Activated T-helper 17 cell treated with anti-CD3 and anti-CD28 coated beads, Interleukin-2, amount 50 U/mL, for 72 hours (primary cell): ENCODE results near the gene RAD54L2. TPM values are rescaled to one million over a fixed set of nuclear protein-coding genes. Genes with fewer than 3 reads are reported as not detected.

Experiments used
- ATAC-seq: fragments of 150-1000 bp; cut with Tn5 transposase; replicated peaks from 2 replicates; pipeline ENCODE4 v1.10.0; 2021; ENCODE audit warnings: mild to moderate bottlenecking, moderate library complexity
- H3K27ac Mint-ChIP-seq: one replicate; pipeline ENCODE4 v1.8.0; 2022; ENCODE audit warnings: mixed read lengths
- H3K27me3 Mint-ChIP-seq: one replicate; pipeline ENCODE4 v1.8.0; 2022; ENCODE audit warnings: mixed read lengths
- H3K36me3 Mint-ChIP-seq: one replicate; pipeline ENCODE4 v1.8.0; 2022; ENCODE audit warnings: low read depth, mild to moderate bottlenecking, mixed read lengths
- H3K4me1 Mint-ChIP-seq: one replicate; pipeline ENCODE4 v1.8.0; 2022; ENCODE audit warnings: mixed read lengths
- H3K4me3 Mint-ChIP-seq: one replicate; pipeline ENCODE4 v1.8.0; 2022; ENCODE audit warnings: mild to moderate bottlenecking, mixed read lengths
- H3K9me3 Mint-ChIP-seq: one replicate; pipeline ENCODE4 v1.8.0; 2022; ENCODE audit warnings: mixed read lengths
- total RNA-seq, 2 donors: library from RNA; stranded (reverse); gene quantifications; one replicate each; pipeline ENCODE4 v1.2.3, GENCODE V29; 2022

The RAD54L2 gene
- total RNA-seq, 2 donors from 2014 or later = 15.3 to 26.8 TPM

- no peak for ATAC-seq
- Mint-ChIP-seq H3K27me3 (no peaks in the 10 kb centered on the region), H3K4me3 (no peak overlapping the region), H3K9me3 (no peaks in the 10 kb centered on the region), H3K36me3 (peaks cover 50% of the 10 kb centered on the region), H3K27ac (no peak overlapping the region), H3K4me1 (no peaks in the 10 kb centered on the region)
Observed at GRCh38 chr3:51568036-51568435, 29.5 kb downstream of the RAD54L2 start.

DNA sequence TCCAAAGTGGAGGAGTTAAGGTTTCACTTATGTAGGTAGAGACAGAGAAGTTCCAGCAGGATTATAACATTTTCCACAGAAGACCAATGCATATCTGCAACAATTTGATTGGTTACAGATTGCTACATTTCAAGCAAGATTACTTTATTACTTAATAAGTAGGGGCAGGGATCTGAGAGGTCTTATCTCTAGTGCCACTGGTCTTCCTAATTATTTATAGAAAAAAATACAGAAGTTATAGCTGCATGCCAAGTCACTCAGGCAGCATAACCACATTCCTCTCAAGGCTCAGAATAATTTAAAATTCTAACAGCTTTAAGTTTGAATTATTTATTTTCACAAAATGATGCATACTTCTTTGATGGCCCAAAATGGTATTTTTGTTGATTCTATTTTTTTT lies 30.5 kb downstream of the RAD54L2 start:
- Mint-ChIP-seq H3K27ac (no peak overlapping the region), H3K4me1 (no peaks in the 10 kb centered on the region), H3K36me3 (peaks cover 57% of the 10 kb centered on the region), H3K27me3 (no peaks in the 10 kb centered on the region), H3K4me3 (no peak overlapping the region), H3K9me3 (no peaks in the 10 kb centered on the region)
- ATAC-seq = no peak

DNA sequence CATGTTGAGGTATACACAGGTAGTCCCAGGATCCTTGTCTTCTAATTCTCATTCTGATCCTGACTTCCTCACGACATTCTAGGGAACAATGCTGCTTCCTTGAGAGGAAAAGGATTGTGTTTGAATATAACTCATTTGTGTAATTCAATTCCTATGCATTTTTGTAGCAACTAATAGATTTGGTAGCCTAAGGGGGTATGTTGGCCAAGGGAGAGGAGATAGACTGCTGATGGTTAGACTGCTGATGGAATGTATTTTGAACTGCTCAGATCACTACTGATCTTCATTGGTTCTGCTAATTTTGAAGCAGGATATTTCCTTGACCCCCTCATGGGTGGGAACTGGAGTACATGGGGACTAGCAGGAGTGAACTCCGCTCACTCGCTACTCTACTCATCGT lies 39.7 kb downstream of the RAD54L2 start:
- H3K27ac Mint-ChIP-seq = peak overlapping the region; percentile 32
- no peak for ATAC-seq

DNA sequence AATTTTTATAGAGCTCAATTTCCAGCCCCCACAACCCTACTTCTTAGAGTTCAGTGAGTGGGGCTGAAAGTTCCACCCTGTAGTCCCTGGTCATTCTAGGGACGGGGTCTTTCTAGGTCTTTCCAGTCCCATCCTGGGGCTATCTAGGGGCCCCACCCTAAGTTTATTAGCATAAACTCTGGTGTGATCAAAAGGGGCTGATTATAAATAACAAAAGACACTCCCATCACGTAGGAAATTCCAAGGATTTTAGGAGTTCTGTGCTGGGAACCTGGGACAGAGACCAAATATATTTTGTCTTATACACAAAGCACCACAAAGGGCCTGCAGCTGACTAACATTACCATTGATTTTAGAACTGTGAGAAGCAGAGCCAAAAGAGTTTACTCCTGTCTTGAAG lies 41.9 kb downstream of the RAD54L2 start:
- Mint-ChIP-seq H3K4me3 (no peak overlapping the region), H3K36me3 (peaks cover 30% of the 10 kb centered on the region), H3K9me3 (no peaks in the 10 kb centered on the region), H3K4me1 (peaks cover 8% of the 10 kb centered on the region), H3K27me3 (no peaks in the 10 kb centered on the region), H3K27ac (no peak overlapping the region)
- no peak for ATAC-seq

More for the DNA sequence above, 39.7 kb downstream of the RAD54L2 start:
- peaks cover 36% of the 10 kb centered on the region for H3K36me3 Mint-ChIP-seq
- H3K9me3 Mint-ChIP-seq = no peaks in the 10 kb centered on the region
- no peaks in the 10 kb centered on the region for H3K27me3 Mint-ChIP-seq
- H3K4me3 Mint-ChIP-seq = no peak overlapping the region
- H3K4me1 Mint-ChIP-seq = peaks cover 8% of the 10 kb centered on the region

DNA sequence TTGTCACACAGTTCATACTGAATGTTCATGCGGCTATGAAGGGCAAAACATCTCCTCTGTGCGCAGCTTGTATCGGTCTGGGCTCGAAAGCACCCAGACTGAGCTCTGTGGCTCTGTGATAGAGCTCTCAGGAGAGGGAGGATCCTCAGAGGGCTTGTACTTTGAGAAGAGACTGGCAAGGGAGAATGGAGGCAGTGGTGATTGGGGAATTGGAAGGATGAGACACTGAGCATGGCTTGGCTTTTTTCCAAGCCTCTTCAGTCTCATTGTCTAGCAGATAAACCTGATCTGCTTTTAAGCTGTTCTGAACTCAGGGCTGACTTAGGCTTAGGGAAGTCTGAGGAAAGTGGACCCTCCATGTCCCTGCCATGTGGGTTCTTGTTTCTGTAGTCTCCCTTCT lies 43.0 kb downstream of the RAD54L2 start:
- H3K9me3 Mint-ChIP-seq = no peaks in the 10 kb centered on the region
- H3K27me3 Mint-ChIP-seq = no peaks in the 10 kb centered on the region
- H3K36me3 Mint-ChIP-seq = peaks cover 29% of the 10 kb centered on the region
- ATAC-seq = no peak
- H3K4me3 Mint-ChIP-seq = no peak overlapping the region
- H3K27ac Mint-ChIP-seq = peak overlapping the region; percentile 31
- peaks cover 6% of the 10 kb centered on the region for H3K4me1 Mint-ChIP-seq

- no peak for ATAC-seq
- Mint-ChIP-seq H3K27me3 (no peaks in the 10 kb centered on the region), H3K9me3 (no peaks in the 10 kb centered on the region), H3K4me3 (no peak overlapping the region), H3K4me1 (peaks cover 5% of the 10 kb centered on the region), H3K36me3 (peaks cover 36% of the 10 kb centered on the region), H3K27ac (no peak overlapping the region)
Observed at GRCh38 chr3:51585197-51585596, 46.7 kb downstream of the RAD54L2 start.

DNA sequence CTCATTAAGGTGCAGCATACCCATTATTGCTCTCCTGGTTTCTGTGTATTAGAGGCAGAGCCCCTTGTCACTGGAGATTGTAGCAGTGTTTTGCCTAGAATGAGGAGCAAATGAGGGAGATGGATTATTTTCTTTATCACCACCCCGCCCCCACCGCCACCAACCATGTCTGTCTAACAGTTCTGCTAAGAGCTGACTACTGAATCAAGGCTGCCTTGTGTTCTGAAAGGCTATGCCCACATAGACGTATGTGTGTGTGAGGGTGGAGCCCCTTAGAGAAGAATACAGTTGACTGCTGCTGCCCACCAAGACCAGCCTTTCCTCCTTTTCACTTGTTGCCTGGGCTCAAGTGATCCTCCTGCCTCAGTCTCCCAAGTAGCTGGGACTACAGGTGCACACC lies 47.4 kb downstream of the RAD54L2 start:
- ATAC-seq = no peak
- Mint-ChIP-seq H3K27me3 (no peaks in the 10 kb centered on the region), H3K9me3 (no peaks in the 10 kb centered on the region)

More for the DNA sequence above, 47.4 kb downstream of the RAD54L2 start:
- peaks cover 5% of the 10 kb centered on the region for H3K4me1 Mint-ChIP-seq
- H3K36me3 Mint-ChIP-seq = peaks cover 43% of the 10 kb centered on the region
- no peak overlapping the region for H3K27ac Mint-ChIP-seq
- no peak overlapping the region for H3K4me3 Mint-ChIP-seq

Other genes starting within 250 kb of the RAD54L2 start
- gene MANF, start 153.4 kb upstream of the RAD54L2 start, total RNA-seq = 100 to 1,000 TPM in 1 of 2 donors, 10 to 100 TPM in 1; 76.4 to 157 TPM
- 10 to 100 TPM; 14.6 to 29.8 TPM for gene RBM15B, start 147.4 kb upstream of the RAD54L2 start, total RNA-seq
- gene DCAF1, start 38.7 kb upstream of the RAD54L2 start, total RNA-seq = 10 to 100 TPM; 29.3 to 39.2 TPM
- gene TEX264, start 132.5 kb downstream of the RAD54L2 start, total RNA-seq = 10 to 100 TPM; 43.4 to 55.3 TPM
- gene GRM2, start 168.3 kb downstream of the RAD54L2 start, total RNA-seq = under 1 TPM; 0.45 to 0.73 TPM
- not detected for gene IQCF6, start 240.5 kb downstream of the RAD54L2 start, total RNA-seq